CD4-positive, alpha-beta T cell treated with Interferon gamma for 1 hour (primary cell): ENCODE results near the gene PCDHA2.
"Not testable (repeated sequence)": the region's sequence is repeated elsewhere in the genome, so short reads cannot be mapped to it uniquely, and the experiment has no call there.

ENCODE experiments used
- DNase-seq: peaks from one replicate; pipeline ENCODE4 v3.0.0-alpha.2; 2020

Gene PCDHA2

DNA sequence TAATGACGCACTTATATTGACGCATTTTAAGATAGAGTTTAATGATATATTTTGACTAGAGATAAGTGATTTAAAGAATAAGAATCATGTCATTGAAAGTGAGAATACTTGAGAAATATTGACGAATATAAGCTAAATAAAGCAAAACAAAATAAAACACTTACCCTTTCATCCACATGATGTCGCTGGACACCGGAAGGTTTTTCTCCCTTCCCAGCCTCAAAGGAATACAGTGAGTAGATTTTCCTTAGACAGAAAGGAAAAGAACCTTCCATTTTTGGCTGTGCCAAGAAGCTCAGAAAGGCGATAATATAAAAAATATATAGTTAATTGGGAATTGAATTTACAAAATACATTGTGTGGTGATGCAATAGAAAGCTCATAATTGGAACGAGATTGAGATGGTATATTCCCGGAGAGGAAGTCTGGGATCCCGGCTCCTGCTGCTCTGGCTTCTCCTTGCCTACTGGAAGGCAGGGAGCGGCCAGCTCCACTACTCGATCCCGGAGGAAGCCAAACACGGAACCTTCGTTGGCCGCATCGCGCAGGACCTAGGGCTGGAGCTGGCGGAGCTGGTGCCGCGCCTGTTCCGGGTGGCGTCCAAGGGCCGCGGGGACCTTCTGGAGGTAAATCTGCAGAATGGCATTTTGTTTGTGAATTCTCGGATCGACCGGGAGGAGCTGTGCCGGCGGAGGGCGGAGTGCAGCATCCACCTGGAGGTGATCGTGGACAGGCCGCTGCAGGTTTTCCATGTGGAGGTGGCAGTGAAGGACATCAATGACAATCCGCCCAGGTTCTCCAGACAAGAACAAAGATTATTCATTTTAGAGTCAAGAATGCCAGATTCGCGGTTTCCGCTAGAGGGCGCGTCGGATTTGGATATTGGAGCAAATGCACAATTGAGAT, 27.0 kb downstream of the PCDHA2 start, which contains the start of gene PCDHA5:
Gene PCDHA5 (plus strand): TSS at position 239 of the 906 bp plus-strand sequence.
- no peak for DNase-seq

GRCh38 chr5:140822281-140822629, 27.6 kb downstream of the PCDHA2 start:
- no peak for DNase-seq

GRCh38 chr5:140822969-140823368, 28.3 kb downstream of the PCDHA2 start:
- not testable (repeated sequence) for DNase-seq

- no peak for DNase-seq
Observed at GRCh38 chr5:140823475-140823874, 28.8 kb downstream of the PCDHA2 start.

GRCh38 chr5:140827704-140828361, 33.2 kb downstream of the PCDHA2 start, which contains the start of gene PCDHA6:
PCDHA6 (plus strand) TSS chr5:140827960; CDS start chr5:140828092, 132 bp downstream.
- DNase-seq, result no peak

GRCh38 chr5:140828362-140828737, 33.7 kb downstream of the PCDHA2 start:
- no peak for DNase-seq

DNA sequence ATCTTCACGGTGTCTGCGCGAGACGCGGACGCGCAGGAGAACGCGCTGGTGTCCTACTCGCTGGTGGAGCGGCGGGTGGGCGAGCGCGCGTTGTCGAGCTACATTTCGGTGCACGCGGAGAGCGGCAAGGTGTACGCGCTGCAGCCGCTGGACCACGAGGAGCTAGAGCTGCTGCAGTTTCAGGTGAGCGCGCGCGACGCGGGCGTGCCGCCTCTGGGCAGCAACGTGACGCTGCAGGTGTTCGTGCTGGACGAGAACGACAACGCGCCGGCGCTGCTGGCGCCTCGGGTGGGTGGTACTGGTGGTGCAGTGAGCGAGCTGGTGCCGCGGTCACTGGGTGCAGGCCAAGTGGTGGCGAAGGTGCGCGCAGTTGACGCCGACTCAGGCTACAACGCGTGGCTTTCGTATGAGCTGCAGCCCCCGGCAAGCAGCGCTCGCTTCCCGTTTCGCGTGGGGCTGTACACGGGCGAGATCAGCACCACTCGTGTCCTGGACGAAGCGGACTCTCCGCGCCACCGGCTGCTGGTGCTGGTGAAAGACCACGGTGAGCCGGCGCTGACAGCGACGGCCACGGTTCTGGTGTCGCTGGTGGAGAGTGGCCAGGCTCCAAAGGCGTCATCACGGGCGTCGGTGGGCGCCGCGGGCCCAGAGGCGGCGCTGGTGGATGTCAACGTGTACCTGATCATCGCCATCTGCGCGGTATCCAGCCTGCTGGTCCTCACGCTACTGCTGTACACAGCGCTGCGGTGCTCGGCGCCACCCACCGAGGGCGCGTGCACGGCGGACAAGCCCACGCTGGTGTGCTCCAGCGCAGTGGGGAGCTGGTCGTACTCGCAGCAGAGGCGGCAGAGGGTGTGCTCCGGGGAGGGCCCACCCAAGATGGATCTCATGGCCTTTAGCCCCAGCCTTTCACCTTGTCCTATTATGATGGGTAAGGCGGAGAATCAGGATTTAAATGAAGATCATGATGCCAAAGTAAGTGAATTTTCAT, 35.2 kb downstream of the PCDHA2 start:
- not testable (repeated sequence) for DNase-seq

- DNase-seq, result no peak
Observed at GRCh38 chr5:140833993-140834392, 39.3 kb downstream of the PCDHA2 start, which contains the start of gene PCDHA7. PCDHA7 (plus strand) TSS chr5:140834269; CDS start chr5:140834384, 115 bp downstream.

GRCh38 chr5:140834439-140835008, 39.9 kb downstream of the PCDHA2 start:
- DNase-seq, result not testable (repeated sequence)

GRCh38 chr5:140835622-140836510, 41.2 kb downstream of the PCDHA2 start:
- DNase-seq, result no peak

DNA sequence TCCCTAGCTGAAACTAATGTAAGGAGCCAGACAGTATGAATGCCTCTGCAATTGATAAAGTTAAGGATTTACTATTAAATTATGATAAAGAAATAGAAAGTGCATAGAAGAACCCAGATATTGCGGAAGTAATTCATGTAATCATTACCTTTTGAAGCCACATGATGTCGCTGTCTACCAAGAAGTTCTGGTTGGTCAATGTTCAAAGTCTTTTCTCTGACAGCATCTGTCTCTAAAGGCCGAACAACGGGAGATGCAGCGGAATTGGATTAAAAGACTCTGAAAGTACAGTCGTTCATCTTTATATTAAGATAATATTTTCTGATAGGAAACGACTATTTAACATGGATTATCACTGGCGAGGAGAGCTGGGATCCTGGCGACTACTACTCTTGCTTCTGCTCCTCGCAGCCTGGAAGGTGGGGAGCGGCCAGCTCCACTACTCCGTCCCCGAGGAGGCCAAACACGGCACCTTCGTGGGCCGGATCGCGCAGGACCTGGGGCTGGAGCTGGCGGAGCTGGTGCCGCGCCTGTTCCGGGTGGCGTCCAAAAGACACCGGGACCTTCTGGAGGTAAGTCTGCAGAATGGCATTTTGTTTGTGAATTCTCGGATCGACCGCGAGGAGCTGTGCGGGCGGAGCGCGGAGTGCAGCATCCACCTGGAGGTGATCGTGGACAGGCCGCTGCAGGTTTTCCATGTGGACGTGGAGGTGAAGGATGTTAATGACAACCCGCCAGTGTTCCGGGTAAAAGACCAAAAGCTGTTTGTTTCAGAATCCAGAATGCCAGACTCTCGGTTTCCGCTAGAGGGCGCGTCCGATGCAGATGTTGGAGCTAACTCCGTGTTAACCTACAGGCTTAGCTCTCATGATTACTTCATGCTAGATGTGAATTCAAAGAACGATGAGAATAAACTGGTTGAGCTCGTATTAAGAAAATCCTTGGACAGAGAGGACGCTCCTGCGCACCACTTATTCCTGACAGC, 46.6 kb downstream of the PCDHA2 start, which contains the start of gene PCDHA8:
Gene PCDHA8 (plus strand): TSS at position 210 of the 985 bp plus-strand sequence. CDS start 135 bp downstream, at position 345.
- DNase-seq, result no peak

DNA sequence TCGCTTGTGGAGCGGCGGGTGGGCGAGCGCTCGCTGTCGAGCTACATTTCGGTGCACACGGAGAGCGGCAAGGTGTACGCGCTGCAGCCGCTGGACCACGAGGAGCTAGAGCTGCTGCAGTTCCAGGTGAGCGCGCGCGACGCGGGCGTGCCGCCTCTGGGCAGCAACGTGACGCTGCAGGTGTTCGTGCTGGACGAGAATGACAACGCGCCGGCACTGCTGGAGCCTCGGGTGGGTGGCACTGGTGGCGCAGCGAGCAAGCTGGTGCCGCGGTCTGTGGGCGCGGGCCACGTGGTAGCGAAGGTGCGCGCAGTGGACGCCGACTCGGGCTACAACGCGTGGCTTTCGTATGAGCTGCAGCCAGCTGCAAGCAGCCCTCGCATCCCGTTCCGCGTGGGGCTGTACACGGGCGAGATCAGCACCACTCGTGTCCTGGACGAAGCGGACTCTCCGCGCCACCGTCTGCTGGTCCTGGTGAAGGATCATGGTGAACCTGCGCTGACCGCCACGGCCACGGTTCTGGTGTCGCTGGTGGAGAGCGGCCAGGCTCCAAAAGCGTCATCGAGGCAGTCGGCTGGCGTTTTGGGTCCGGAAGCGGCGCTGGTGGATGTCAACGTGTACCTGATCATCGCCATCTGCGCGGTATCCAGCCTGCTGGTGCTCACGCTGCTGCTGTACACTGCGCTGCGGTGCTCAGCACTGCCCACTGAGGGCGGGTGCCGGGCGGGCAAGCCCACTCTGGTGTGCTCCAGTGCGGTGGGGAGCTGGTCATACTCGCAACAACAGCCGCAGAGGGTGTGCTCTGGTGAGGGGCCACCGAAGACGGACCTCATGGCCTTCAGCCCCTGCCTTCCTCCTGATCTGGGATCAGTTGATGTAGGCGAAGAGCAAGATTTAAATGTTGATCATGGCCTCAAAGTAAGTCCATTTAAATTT, 48.4 kb downstream of the PCDHA2 start:
- DNase-seq, result no peak
